OCI-M2 (cell line): Measurements from ENCODE around the gene FSIP1.

Source experiments
- DNase-seq: peaks from one replicate; lab custom pipeline; 2025; ENCODE audit not compliant: unreplicated experiment; lab: John Stamatoyannopoulos, UW

FSIP1 gene

GRCh38 chr15:39767921-39768320 is 14.7 kb downstream of the FSIP1 start:
- no peak for DNase-seq

- DNase-seq = no peak
These were observed 21.6 kb downstream of the FSIP1 start for GRCh38 chr15:39761006-39761405.

DNA sequence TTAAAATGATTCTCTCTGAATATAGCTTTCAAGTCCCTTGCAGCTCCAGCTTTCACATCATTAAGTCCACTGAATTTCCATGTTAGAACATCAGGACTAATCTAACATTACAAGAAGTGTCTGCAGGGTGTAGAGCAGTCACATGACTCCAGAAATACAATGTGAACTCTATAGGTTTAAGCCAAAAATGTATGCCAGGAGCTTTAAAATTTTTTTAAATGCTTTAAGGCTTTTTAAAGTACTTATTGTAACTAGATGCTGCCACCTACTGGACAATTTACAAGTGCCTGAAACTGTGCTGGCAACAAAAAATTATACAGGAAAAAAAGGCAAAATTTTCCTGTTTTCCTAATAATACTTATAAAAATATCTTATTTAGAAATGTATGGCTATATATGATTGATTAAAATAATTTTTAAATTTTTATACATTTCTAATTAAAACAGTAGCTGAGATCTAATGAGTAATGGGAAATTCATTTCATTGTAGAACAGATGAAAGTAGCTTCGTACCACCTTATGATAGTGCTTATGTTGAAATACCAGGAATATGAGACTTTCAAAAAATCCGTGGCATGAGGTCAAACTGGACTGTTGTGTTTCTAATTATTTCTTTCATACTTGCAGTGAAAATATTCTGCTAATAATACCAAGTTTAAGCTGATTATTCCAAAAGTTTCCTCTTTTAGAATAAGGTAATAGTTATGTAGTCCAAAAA is 25.7 kb downstream of the FSIP1 start:
- no peak for DNase-seq

GRCh38 chr15:39752991-39753390 is 29.6 kb downstream of the FSIP1 start:
- no peak for DNase-seq

DNA sequence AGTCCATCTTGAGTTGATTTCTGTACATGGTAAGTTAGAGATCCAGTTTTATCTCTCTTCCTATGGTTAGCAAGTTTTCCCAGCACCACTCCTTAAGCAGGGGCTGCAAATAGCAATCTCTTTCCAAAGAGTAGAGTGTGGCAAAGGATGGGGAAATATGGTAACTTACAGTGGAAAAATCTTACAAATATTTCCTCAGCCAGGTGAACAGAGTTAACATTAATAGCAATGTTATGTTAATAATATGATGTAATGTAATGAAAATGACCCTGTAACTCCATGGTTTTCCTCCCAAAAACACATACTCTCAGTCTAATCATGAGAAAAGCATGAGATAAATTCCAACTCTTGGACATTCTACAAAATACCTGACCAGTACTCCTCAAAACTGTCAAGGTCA is 30.4 kb downstream of the FSIP1 start:
- no peak for DNase-seq

DNA sequence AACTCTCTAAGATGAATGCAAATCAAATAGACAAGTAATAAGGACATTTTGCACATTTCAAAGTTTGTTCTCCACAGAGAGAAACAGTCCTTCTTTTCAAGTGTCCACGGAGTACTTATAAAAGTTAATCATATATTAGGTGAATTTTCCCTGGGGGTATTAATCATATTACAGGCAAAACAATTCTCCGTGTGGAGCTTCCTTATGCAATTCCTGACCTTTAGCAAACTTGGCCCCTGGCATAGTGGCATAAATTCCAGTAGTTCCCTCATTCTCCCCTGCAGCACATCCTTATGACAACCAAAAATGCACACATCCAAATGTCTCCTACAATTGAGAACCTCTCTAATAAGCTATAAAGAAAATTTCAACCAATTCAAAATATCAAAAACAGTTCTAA is 34.4 kb downstream of the FSIP1 start:
- DNase-seq = no peak

DNA sequence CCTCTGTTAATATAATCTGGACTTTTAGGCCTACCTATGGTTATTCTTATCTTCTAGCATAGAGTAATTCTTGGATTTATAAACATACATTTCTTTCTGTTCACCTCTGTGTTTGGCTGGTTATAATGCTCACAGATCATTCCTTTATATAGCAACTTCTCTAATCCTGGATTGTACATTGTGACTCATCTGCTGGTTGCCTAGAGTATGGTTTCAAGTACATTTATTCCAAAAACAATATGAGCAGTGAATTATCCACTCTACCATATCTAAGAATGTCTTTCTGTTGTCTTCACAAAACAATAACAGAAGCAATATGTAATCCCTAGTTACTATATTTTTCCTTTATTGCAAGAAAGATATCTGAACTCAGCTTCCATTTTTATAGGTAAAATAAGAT is 35.3 kb downstream of the FSIP1 start:
- no peak for DNase-seq

- no peak for DNase-seq
These were observed 35.8 kb downstream of the FSIP1 start for GRCh38 chr15:39746714-39747276.

- DNase-seq = no peak
These were observed 36.5 kb downstream of the FSIP1 start for GRCh38 chr15:39746176-39746575.

GRCh38 chr15:39745415-39745814 is 37.2 kb downstream of the FSIP1 start:
- no peak for DNase-seq

- no peak for DNase-seq
These were observed 38.1 kb downstream of the FSIP1 start for GRCh38 chr15:39744334-39745103.

- no peak for DNase-seq
These were observed 39.0 kb downstream of the FSIP1 start for GRCh38 chr15:39743611-39744010.

GRCh38 chr15:39741258-39741657 is 41.4 kb downstream of the FSIP1 start:
- no peak for DNase-seq

DNA sequence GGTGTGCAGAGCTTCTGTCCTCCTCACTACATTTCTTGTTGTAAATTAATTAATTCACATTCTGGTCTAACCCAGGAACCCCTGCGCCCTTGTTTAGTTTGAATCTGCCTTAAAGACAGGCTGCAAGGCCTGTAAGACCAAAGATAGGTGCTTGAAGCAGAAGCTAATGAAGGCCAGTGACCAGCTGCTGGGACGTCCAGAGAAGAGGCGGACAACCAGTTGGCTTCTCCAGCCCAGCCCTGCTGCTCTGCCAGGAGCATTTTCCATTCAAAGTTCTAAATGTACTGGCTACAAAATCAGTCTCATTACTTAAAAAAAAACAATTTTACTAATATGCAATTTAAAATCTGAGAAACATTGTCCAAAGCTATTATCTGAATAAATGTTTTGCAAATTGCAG is 43.6 kb downstream of the FSIP1 start:
- DNase-seq = no peak

GRCh38 chr15:39737196-39737550 is 45.5 kb downstream of the FSIP1 start:
- DNase-seq = no peak

- no peak for DNase-seq
These were observed 46.0 kb downstream of the FSIP1 start for GRCh38 chr15:39736412-39737195.

DNA sequence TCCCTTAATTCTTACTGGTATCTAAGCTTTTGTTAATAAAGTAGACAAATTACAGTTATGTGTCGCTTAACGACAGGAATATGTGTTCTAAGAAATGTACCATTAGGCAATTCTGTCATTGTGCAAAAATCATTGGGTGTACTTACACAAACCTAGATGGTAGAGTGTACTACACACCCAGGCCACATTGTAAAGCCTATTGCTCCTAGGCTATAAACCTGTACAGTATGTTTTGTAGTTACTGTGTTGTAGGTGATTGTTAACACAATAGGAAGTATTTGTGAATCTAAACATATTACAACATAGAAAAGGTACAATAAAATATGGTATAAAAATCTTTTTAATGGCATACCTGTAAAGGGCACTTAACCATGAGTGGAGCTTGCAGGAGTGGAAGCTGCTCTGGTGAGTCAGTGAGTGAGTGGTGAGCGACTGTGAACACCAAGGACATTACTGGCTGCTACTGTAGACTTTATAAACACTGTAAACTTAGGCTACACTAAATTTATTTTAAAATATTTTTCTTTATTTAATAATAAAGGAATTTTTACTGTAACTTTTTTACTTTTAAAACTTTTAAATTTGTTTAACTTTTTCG is 47.4 kb downstream of the FSIP1 start:
- no peak for DNase-seq

GRCh38 chr15:39731266-39731665 is 51.4 kb downstream of the FSIP1 start:
- DNase-seq = no peak

DNA sequence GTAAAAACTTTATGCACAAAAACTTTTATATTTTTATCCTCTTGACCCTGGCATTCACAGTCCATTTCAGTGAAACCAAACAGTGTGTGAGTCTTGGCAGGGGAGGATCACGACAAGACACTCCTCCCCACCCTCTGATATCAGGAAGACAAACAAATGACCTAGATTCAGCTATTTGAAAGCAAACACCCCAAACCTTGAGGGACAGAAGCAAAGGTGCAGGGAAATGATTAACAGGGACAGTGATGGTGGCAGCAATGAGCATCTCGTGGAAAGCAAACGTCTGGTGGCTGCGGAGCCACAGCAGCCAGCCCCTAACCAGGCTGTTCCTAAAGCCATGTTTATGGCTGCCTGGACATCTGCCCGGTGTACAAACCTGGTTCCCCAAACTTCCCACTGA is 52.1 kb downstream of the FSIP1 start:
- no peak for DNase-seq

GRCh38 chr15:39729500-39729899 is 53.1 kb downstream of the FSIP1 start:
- DNase-seq = no peak

GRCh38 chr15:39728845-39729244 is 53.8 kb downstream of the FSIP1 start:
- DNase-seq = no peak
